Endothelial cell of umbilical vein (primary cell): ENCODE data around the gene DCTD.

Experiments used
- EZH2 ChIP-seq: IDR thresholded peaks from 2 replicates; pipeline ENCODE4 v1.6.1; 2012; ENCODE audit warnings: borderline replicate concordance, low read depth, mild to moderate bottlenecking, moderate library complexity, low read length, inconsistent platforms; ENCODE audit not compliant: severe bottlenecking
- GATA2 ChIP-seq: IDR thresholded peaks from 2 replicates; pipeline ENCODE4 v1.7.0; 2011; ENCODE audit warnings: low read depth, mild to moderate bottlenecking, moderate library complexity, mixed read lengths, low read length; ENCODE audit not compliant: insufficient read length, insufficient read depth
- JUN ChIP-seq: IDR thresholded peaks from 2 replicates; pipeline ENCODE4 v1.6.1; 2011; ENCODE audit warnings: borderline replicate concordance, low read depth; ENCODE audit not compliant: insufficient read length, insufficient read depth
- MAX ChIP-seq: IDR thresholded peaks from 2 replicates; pipeline ENCODE4 v1.6.1; 2011; ENCODE audit not compliant: insufficient read depth, insufficient read length
- MYC ChIP-seq: IDR thresholded peaks from one replicate; pipeline ENCODE4 v1.6.1; 2011; ENCODE audit warnings: mild to moderate bottlenecking, low read depth, low read length
- POLR2A ChIP-seq: IDR thresholded peaks from 2 replicates; pipeline ENCODE4 v1.6.1; 2012; ENCODE audit warnings: low read depth, mild to moderate bottlenecking, control low read depth, low read length
- POLR2AphosphoS5 ChIP-seq: IDR thresholded peaks from 2 replicates; pipeline ENCODE4 v1.6.1; 2012; ENCODE audit warnings: low read depth, mild to moderate bottlenecking, control low read depth, low read length, moderate library complexity; ENCODE audit not compliant: insufficient read depth
- TF ChIP-seq, protein P1 (sequence below), 2 donors: IDR thresholded peaks; 1 replicate in 1 of 2; 2 replicates in 1 of 2; pipeline ENCODE4 v1.5.1; 2011; ENCODE audit warnings: low read length in 2 of 2, mild to moderate bottlenecking in 2 of 2, moderate library complexity in 2 of 2, control low read depth in 1 of 2, inconsistent platforms in 1 of 2, low read depth in 1 of 2; ENCODE audit not compliant: insufficient read depth in 1 of 2; ENCODE audit errors: extremely low read depth in 1 of 2

GRCh38 chr4:182886205-182886604 is 31.0 kb downstream of the DCTD start:
- TF ChIP-seq, protein P1, sequence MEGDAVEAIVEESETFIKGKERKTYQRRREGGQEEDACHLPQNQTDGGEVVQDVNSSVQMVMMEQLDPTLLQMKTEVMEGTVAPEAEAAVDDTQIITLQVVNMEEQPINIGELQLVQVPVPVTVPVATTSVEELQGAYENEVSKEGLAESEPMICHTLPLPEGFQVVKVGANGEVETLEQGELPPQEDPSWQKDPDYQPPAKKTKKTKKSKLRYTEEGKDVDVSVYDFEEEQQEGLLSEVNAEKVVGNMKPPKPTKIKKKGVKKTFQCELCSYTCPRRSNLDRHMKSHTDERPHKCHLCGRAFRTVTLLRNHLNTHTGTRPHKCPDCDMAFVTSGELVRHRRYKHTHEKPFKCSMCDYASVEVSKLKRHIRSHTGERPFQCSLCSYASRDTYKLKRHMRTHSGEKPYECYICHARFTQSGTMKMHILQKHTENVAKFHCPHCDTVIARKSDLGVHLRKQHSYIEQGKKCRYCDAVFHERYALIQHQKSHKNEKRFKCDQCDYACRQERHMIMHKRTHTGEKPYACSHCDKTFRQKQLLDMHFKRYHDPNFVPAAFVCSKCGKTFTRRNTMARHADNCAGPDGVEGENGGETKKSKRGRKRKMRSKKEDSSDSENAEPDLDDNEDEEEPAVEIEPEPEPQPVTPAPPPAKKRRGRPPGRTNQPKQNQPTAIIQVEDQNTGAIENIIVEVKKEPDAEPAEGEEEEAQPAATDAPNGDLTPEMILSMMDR (IDR thresholded peaks at IDR 0.05; ENCODE audit: extremely low read depth in 1 of 2, insufficient read depth in 1 of 2, low read depth in 1 of 2, low read length in 2 of 2): no peak
- TF ChIP-seq POLR2A: no peak
- no peak for TF ChIP-seq MAX
- no peak for TF ChIP-seq EZH2
- no peak for TF ChIP-seq POLR2AphosphoS5
- TF ChIP-seq MYC: no peak
- TF ChIP-seq JUN: no peak
- TF ChIP-seq GATA2: no peak
